G401 (cell line): Measurements from ENCODE around the gene CHAC1. TPM values are rescaled to one million over a fixed set of nuclear protein-coding genes. Genes with fewer than 3 reads are reported as not detected.

Experiments
- DNase-seq: peaks from one replicate; pipeline ENCODE4 v3.0.0-alpha.2; 2015; ENCODE audit warnings: low spot score
- in situ Hi-C: cut with HindIII; loops from 2 replicates; pipeline ENCODE4 v1.10.0; 2016; ENCODE audit warnings: low sequenced_read_pairs, mixed read lengths
- total RNA-seq: library from RNA; depleted of rRNA; stranded (reverse); fragments of >200 nt; shearing (Covaris generic); gene quantifications from 2 replicates; pipeline ENCODE4 v1.2.3, GENCODE V29; 2014; rRNA removed

Gene CHAC1, protein sequence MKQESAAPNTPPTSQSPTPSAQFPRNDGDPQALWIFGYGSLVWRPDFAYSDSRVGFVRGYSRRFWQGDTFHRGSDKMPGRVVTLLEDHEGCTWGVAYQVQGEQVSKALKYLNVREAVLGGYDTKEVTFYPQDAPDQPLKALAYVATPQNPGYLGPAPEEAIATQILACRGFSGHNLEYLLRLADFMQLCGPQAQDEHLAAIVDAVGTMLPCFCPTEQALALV
- total RNA-seq: 12.4 and 12.9 TPM in 2 replicates

DNA sequence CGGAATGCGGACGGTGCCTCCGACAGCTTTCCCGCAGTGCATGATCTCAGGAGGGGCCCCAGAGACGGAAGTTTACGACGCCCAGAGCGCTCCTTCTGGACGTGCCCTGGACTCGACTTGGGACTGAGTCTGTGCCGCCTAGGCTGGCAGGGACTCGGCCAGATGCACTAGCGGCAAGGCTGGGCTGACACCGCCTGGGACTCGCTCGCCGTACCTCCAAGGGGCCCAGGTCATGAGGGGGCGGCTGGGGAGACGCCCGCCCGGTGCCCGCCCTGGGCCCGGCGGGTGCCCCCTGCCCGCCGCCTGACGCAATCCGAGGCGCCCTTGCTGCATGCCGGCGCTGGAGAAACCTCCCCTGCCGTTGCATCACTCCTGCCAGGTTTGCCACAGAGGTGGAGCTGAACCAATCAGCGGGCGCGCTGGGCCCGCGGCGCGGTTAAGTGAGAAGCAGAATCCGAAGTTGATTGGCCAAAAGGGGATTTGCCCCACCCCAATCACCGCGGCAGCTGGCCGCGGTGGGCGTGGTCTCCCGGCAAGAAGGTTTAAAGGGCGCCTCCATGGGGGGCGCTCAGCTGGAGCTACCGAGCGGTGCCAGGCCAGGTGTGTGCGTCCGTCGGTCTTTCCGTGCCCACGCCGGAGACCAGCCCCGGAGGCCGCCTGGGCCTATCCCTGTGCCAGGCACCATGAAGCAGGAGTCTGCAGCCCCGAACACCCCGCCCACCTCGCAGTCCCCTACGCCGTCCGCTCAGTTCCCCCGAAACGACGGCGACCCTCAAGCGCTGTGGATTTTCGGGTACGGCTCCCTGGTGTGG is at the start of gene CHAC1:
TSS of gene CHAC1 (plus strand) at position 571 of the 812 bp plus-strand sequence. CDS start at position 684, 113 bp downstream.
- in situ Hi-C loops: no loop called here
- DNase-seq: peak; percentile 97

- in situ Hi-C loops: loop anchor here (5.0 kb wide), 1 partner anchor 123 kb away; no protein-coding TSS in a partner anchor
- no peak for DNase-seq
Measured at GRCh38 chr15:40904552-40905201, 48.6 kb upstream of the CHAC1 start.

DNA sequence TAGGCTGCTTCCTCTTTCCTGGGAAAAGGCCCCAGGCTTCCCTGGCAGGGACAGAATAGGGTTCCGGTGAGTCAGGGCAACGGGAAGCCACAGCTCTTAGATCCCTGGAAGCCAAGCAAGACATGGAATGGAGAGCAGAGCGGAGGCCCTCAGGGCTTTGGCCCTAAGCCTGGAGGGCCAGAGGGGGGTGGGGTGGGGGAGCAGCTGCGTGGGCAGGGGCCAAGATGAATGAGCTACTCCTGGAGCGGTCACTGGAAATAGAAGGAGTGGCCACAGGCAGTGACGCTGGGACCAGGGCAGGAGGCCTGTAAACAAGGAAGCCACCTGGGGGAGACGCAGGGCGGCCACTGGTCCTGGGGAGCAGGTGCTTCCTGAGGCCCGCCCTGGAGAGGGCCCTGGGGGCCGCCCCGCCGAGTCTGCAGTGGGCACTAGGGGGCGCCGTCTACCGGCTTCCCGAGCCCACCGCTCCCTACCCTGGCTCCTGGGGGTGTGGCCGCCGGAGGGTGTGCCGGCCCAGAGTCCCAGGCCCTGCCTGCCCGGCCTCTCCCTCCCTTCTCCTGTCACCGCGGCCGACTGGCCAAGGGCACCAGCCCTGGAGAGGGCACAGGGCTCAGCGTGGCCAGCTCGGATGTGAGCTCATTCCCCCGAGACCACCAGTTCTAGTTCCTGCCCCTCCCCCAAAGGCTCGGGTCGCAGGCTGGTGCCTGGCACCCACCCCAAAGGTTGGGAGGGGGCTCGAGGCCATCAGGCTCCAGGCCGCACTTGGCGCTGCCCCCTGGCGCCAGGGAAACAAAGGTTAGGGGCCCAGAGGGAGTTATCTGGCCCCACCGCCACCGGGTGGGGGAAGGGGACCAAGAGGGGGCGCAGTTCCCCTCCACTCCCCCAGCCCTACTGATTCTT is 46.9 kb upstream of the CHAC1 start:
- in situ Hi-C loops: loop anchor here (5.0 kb wide), 1 partner anchor 121 kb away; no protein-coding TSS in a partner anchor
- peak; percentile 69 for DNase-seq

GRCh38 chr15:40906991-40907802 is 46.1 kb upstream of the CHAC1 start:
- in situ Hi-C loops: loop anchor here (5.0 kb wide), 1 partner anchor 120 kb away; no protein-coding TSS in a partner anchor
- peak; percentile 75 for DNase-seq

- in situ Hi-C loops: loop anchor here (5.0 kb wide), 1 partner anchor 119 kb away; no protein-coding TSS in a partner anchor
- DNase-seq: no peak
Measured at GRCh38 chr15:40908095-40908494, 45.2 kb upstream of the CHAC1 start.

DNA sequence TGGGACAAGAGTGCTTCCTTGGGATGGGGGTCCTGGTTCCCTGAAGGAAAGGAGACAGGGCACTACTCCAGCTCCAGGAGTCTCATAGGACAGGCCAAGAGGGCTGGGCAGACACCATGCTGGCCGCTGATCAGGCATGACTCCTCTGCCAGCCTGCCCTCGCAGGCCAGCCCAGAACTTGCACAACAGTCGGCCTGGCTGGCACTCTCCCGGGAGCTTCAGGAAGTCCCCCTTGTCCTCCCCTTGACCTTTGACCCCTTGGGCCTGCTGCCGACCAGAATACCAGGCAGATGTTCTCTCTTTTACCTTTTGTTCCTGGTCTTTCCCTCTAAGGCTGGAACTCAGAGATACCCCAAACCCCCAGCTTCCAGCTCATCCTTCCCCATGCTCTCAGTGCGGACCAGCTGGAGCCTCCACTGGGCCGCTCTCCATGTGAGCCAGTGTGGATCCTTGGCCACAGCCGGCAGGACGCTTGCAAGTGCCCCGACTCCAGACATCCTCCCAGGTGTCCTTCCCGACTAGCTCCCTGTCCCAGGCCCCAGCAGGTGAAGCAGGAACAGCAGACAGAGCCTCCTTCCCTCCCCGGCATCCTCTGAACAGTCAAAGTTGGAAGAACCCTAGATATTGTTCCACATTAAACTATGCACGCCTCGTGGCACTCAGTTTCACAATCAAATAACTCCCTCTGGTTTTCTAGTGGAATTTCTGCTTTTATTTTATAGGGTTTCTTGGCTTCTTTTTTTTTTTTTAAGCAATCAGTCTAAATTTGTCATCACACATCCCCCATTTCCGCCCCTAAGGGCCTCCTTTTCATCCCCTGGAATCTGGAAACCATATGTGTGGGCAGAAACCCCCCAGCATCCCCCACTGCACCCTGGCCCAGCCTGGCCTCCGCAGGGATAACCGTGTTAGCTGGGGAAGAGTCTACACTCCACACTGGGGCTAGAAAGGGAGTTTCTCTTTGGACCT is 43.3 kb upstream of the CHAC1 start:
- DNase-seq: no peak
- in situ Hi-C loops: loop anchor here (5.0 kb wide), 1 partner anchor 117 kb away; no protein-coding TSS in a partner anchor

- in situ Hi-C loops: no loop called here
- DNase-seq: no peak
Measured at GRCh38 chr15:40911141-40911540, 42.1 kb upstream of the CHAC1 start.

- in situ Hi-C loops: no loop called here
- DNase-seq: no peak
Measured at GRCh38 chr15:40911693-40912092, 41.6 kb upstream of the CHAC1 start.

DNA sequence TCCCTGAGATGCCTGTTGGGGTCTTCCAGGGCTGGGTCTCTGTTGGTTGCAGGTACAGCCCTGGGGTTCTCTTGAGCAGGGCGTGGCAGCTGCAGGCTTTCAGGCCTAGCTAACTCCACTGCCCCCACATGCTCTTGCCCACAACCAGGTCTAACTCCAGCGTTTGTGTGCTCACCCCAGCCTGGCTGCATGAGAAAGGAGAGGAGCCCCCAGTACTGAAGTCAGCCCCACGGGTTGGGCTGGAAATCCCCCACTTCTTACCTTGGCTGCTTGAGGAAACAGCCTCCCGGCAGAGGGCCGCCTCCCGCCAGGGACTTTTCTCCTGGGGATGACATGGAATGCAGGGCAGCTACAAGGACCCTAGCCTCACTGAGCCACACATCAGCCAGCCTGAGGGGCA is 40.8 kb upstream of the CHAC1 start:
- in situ Hi-C loops: no loop called here
- DNase-seq: no peak

- no peak for DNase-seq
- in situ Hi-C loops: no loop called here
Measured at GRCh38 chr15:40914013-40914412, 39.3 kb upstream of the CHAC1 start.

GRCh38 chr15:40914486-40914885 is 38.8 kb upstream of the CHAC1 start:
- in situ Hi-C loops: no loop called here
- no peak for DNase-seq

- in situ Hi-C loops: no loop called here
- no peak for DNase-seq
Measured at GRCh38 chr15:40915116-40915661, 38.1 kb upstream of the CHAC1 start.

DNA sequence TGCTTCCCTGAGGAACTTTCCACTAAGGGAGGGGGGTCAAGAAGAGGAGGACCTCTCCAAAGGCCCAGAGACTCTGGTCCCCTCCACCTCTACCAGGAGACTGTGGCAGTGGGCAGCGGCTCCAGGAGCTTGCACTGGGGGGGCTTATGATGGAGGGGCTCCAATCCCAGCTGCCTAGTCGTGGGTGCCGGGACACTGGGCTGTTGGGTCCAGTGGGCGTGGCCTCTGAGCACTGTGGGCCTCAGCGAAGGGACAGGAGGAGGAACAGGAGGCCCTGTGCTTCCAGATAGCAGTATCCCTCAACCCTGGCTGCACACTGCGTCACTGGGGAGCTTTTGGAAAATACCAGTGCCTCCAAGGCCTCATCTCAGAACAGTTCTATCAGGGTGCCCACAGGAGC is 37.6 kb upstream of the CHAC1 start:
- in situ Hi-C loops: no loop called here
- DNase-seq: no peak

DNA sequence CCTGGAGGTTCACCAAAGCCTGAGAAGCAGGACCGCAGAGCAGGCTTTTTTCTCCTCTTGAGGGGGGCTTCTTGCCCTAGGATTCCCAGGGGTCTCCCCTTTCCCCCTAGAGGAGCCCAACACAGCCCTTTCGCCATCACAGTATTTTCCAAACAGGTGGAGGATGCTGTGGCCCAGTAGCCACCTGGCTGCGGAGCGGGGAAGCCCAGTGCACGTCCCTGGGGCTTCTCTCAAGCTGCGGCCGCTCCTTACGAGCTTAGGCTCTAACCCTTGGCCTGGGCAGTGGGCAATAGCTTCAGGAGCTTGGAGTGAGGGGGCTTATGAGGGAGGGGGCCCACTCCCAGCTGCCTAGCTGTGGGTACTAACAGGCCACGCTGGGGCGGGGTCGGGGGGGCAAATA is 35.7 kb upstream of the CHAC1 start:
- in situ Hi-C loops: no loop called here
- DNase-seq: no peak

DNA sequence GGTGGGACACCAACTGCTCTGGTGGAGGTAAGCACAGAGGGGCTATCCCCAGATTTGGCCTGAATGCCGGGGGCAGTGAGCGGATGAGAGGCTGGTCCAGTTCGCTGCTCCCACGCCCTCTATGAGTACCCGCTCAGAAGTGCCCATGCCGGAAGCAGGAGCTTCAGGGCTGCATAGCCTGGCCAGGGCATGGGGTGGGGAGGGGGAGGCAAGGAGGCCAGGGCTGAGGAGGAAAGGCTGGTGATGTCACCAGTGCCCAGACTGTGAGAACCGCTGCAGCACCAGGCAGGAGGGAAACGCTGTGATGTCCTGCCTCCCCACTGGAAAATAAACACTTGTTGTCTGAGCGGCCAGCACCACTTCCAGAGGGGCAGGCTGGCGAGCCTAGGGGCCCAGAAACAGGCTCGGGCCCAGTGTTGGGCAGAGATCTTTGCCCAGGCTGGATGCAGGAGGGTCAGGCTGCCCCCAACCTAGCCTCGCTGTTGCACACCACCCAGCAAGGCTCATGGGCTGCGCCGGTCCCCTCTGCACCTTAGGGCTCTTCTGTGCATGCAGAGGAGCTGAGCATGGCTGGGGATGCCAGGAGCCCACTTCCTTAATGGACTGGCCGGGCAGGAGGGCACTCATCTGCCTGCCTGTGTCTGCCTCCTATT is 35.0 kb upstream of the CHAC1 start:
- no peak for DNase-seq
- in situ Hi-C loops: no loop called here

DNA sequence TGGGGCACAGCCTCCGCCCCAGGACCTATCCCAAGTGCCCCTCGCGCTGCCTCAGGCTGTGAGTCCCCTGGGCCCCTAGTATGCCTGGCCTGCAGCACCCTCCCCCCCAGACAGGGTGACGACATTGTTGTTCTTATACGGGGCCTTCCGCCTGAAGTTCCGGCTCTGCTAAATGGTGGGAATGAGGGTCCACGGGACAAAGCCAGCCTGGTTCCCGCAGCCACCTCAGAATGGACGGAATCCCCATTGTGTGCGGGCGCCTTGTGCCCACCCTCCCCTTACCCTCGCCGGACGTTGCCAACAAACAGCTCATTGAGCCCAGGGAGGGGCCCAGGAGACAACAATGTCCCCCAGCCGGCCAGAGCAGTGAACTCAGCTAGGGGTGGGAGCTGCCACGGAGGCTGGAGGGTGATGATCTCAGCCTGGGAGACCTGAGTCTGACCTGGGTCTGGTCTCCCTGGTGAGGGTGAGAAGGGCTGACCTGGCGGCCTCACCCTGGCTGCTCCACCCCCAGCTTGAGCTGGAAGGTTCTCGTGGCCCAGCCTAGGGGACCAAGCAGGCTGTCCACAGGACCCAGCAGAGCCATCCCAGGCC is 34.4 kb upstream of the CHAC1 start:
- in situ Hi-C loops: no loop called here
- DNase-seq: no peak
